ENCODE measurements around the gene DTNA. TPM values are rescaled to one million over a fixed set of nuclear protein-coding genes. Genes with fewer than 3 reads are reported as not detected.

DTNA gene
- total RNA-seq, 4 donors from 2014 or later: 110 to 254 (median 204) TPM

DNA sequence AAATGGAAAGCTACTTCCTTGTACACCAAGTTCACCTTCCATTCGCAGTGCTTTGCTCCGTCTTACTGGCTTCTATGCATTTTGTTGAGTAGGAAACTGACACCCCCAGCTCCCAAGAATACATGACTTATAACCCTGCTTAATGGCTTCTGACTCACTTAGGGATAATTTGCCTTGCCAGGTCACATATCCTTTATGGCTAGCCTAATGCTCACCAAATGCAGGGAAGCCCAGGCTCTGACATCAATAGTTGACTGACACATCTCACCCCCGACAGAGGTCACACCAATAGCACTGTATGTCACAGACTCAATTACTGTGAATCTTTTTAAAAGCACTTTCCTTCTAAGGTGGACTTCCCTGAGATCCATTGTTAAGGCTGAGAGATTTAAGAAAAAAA is 147.2 kb downstream of the DTNA start:
- Histone ChIP-seq H3K9me3 (no peaks in the 10 kb centered on the region), H3K4me1 (no peaks in the 10 kb centered on the region), H3K36me3 (peaks cover 0 to 68% of the 10 kb centered on the region in 2 donors), H3K27me3 (no peaks in the 10 kb centered on the region), H3K27ac (no peak overlapping the region), H3K4me3 (no peak overlapping the region)
- ATAC-seq: no peak
- WGBS, 2 donors (ENCODE audit: low coverage in 1 of 2): 80 to 89% methylated on average over 2 to 3 of the region's 3 CpGs
- TF ChIP-seq EP300 (IDR thresholded peaks at IDR 0.05) (no peak), POLR2A (IDR thresholded peaks at IDR 0.05) (no peak), POLR2AphosphoS5 (IDR thresholded peaks at IDR 0.05) (no peak)
- TF ChIP-seq, protein P1, sequence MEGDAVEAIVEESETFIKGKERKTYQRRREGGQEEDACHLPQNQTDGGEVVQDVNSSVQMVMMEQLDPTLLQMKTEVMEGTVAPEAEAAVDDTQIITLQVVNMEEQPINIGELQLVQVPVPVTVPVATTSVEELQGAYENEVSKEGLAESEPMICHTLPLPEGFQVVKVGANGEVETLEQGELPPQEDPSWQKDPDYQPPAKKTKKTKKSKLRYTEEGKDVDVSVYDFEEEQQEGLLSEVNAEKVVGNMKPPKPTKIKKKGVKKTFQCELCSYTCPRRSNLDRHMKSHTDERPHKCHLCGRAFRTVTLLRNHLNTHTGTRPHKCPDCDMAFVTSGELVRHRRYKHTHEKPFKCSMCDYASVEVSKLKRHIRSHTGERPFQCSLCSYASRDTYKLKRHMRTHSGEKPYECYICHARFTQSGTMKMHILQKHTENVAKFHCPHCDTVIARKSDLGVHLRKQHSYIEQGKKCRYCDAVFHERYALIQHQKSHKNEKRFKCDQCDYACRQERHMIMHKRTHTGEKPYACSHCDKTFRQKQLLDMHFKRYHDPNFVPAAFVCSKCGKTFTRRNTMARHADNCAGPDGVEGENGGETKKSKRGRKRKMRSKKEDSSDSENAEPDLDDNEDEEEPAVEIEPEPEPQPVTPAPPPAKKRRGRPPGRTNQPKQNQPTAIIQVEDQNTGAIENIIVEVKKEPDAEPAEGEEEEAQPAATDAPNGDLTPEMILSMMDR (IDR thresholded peaks at IDR 0.05): no peak

DNA sequence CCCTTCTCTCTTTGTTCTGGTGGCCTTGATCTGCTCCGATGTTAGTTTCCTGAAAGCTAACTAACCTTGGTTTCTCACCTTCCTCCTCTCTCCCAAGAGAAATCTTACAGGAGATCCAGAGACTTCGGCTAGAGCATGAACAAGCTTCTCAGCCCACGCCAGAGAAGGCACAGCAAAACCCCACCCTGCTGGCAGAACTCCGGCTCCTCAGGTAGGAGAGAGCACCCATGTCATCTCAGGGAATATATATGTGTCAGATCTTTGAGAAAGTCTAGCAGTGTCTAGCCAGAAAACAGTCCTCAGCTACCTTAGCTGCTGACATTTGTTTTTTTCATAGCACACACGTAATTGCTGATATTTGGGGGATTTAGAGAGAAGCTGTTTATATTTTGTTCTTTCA is 148.1 kb downstream of the DTNA start:
- ATAC-seq: no peak
- TF ChIP-seq EP300 (IDR thresholded peaks at IDR 0.05) (no peak), POLR2AphosphoS5 (IDR thresholded peaks at IDR 0.05) (no peak), POLR2A (IDR thresholded peaks at IDR 0.05) (no peak)
- TF ChIP-seq, protein P1 (IDR thresholded peaks at IDR 0.05): no peak
- no peaks in the 10 kb centered on the region for H3K9me3 ChIP-seq
- H3K36me3 ChIP-seq: peaks cover 0 to 64% of the 10 kb centered on the region in 2 donors
- H3K4me1 ChIP-seq: no peaks in the 10 kb centered on the region
- no peaks in the 10 kb centered on the region for H3K27me3 ChIP-seq
- H3K27ac ChIP-seq: no peak overlapping the region
- 76 to 83% methylated on average over 2 of the region's 5 CpGs for WGBS, 2 donors (ENCODE audit: low coverage in 1 of 2)
- H3K4me3 ChIP-seq: no peak overlapping the region

DNA sequence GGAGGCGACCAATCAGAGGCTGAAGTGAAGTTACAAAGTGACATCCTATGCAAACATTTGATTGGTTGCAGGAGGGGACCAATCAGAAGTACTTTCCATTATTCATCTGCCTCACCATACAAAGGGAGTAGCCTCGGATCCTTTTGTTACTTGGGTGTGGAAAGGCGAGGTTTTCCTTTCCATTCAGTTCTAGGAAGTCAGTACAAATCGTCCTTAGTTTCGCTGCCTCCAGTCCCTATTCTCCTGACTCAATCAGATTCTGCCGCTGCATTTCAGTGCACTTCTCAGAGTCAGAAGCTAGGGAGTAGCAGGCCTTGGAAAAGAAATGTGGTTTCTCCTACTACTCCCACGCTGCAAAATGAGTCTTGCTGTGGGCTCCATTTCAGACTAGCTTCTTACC is 149.4 kb downstream of the DTNA start:
- no peak for ATAC-seq
- TF ChIP-seq, protein P1 (IDR thresholded peaks at IDR 0.05): no peak
- TF ChIP-seq POLR2AphosphoS5 (IDR thresholded peaks at IDR 0.05): no peak
- Histone ChIP-seq H3K4me1 (no peaks in the 10 kb centered on the region), H3K4me3 (no peak overlapping the region), H3K27ac (no peak overlapping the region), H3K27me3 (no peaks in the 10 kb centered on the region), H3K36me3 (peaks cover 0 to 77% of the 10 kb centered on the region in 2 donors), H3K9me3 (no peaks in the 10 kb centered on the region)
- 87 to 93% methylated on average over 5 to 7 of the region's 7 CpGs for WGBS, 2 donors (ENCODE audit: low coverage in 1 of 2)

DNA sequence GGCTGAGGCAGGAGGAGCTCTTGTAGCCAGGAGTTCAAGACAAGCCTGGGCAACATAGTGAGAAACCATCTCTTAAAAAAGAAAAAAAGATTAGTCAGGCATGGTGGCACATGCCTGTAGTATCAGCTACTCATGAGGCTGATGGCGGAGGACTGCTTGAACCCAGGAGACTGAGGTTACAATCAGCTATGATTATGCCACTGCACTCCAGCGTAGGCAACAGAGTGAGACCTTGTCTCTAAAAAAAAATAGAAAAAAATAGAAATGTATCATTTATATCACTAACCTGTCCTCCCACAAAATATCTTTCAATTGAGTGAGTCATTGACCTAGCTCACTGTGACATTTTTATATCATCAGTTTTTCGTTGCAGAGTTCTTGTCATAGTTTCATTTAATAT is 152.5 kb downstream of the DTNA start:
- Histone ChIP-seq H3K36me3 (peaks cover 0 to 82% of the 10 kb centered on the region in 2 donors), H3K4me1 (no peaks in the 10 kb centered on the region), H3K27me3 (no peaks in the 10 kb centered on the region), H3K4me3 (no peak overlapping the region), H3K9me3 (no peaks in the 10 kb centered on the region), H3K27ac (no peak overlapping the region)
- TF ChIP-seq POLR2A (IDR thresholded peaks at IDR 0.05) (no peak), POLR2AphosphoS5 (IDR thresholded peaks at IDR 0.05) (no peak), EP300 (IDR thresholded peaks at IDR 0.05) (no peak)
- TF ChIP-seq, protein P1 (IDR thresholded peaks at IDR 0.05): no peak
- WGBS, 2 donors (ENCODE audit: low coverage in 1 of 2): 82% methylated on average over 3 of the region's 3 CpGs
- no peak for ATAC-seq

DNA sequence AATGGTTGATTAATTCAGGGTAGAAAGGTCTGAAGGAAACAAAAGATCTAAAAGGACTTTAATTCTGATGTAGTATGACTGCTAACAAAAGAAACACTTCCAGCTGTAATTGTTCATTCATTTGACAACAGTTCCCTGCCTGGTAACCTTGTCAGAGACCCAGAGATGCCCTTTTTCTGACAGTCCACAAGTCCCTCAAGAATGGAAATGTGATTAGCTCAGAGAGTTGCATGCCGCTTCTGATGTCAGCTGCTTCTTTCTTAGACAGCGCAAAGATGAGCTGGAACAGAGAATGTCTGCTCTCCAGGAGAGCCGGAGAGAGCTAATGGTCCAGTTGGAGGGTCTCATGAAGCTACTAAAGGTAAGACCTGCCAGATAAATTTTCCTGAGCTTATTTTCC is 153.6 kb downstream of the DTNA start:
- no peaks in the 10 kb centered on the region for H3K4me1 ChIP-seq
- peaks cover 0 to 72% of the 10 kb centered on the region in 2 donors for H3K36me3 ChIP-seq

More for the DNA sequence above, 153.6 kb downstream of the DTNA start:
- no peaks in the 10 kb centered on the region for H3K27me3 ChIP-seq
- TF ChIP-seq EP300 (IDR thresholded peaks at IDR 0.05) (no peak), POLR2AphosphoS5 (IDR thresholded peaks at IDR 0.05) (no peak), POLR2A (IDR thresholded peaks at IDR 0.05) (no peak)
- TF ChIP-seq, protein P1 (IDR thresholded peaks at IDR 0.05): no peak
- H3K9me3 ChIP-seq: no peaks in the 10 kb centered on the region
- WGBS, 2 donors (ENCODE audit: low coverage in 1 of 2): 80 to 84% methylated on average over 3 of the region's 3 CpGs
- H3K4me3 ChIP-seq: no peak overlapping the region
- no peak overlapping the region for H3K27ac ChIP-seq
- ATAC-seq: no peak

Data from gastroesophageal sphincter (tissue), 4 donors.